ENCODE results near the gene ADTRP.
"Not testable (repeated sequence)": the region's sequence is repeated elsewhere in the genome, so short reads cannot be mapped to it uniquely, and the experiment has no call there.

Gene ADTRP

GRCh38 chr6:11802886-11803590 is 24.4 kb upstream of the ADTRP start:
- DNase-seq: no peak

GRCh38 chr6:11800531-11800930 is 21.9 kb upstream of the ADTRP start:
- not testable (repeated sequence) for DNase-seq

- DNase-seq: no peak
These were observed 19.9 kb upstream of the ADTRP start for GRCh38 chr6:11798538-11798937.

DNA sequence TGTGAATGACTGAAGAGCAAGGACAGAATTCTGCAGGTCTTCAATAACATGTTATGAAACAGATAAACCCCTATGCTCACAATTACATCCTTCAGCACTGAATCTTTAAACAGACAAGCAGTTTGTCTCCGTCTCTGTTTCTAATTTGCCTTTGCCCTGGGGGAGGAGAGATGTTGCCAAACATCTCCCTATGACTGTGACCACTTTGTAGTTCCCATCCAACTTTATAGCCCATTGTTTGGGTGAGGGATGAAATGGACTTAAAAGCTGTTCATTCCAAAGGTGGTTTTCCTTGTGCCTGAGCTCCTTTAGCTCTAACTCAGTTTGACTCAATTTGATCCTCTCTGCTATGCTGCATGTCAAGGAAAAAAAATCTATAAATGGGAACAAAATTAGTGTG is 19.5 kb upstream of the ADTRP start:
- no peak for DNase-seq

DNA sequence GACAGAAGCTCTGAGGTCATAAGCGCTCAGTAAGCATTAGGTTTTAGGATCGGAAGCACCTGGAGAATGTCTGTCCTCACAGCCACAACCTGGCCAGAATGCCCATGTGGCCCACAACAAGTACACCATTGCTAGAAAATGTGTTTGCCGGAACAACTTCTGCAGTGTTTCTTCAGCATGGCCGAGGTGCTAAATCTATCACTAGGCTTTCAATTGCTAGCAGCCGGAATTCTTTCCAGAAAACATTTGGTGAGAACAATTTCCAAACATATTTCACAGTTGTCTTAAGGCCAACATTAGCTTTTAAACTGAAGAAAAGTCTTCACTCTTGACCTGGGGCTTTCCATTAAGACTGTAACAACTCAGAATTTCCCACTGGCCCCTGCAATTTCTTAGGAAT is 18.2 kb upstream of the ADTRP start:
- DNase-seq: no peak

- no peak for DNase-seq
These were observed 16.8 kb upstream of the ADTRP start for GRCh38 chr6:11795403-11795802.

DNA sequence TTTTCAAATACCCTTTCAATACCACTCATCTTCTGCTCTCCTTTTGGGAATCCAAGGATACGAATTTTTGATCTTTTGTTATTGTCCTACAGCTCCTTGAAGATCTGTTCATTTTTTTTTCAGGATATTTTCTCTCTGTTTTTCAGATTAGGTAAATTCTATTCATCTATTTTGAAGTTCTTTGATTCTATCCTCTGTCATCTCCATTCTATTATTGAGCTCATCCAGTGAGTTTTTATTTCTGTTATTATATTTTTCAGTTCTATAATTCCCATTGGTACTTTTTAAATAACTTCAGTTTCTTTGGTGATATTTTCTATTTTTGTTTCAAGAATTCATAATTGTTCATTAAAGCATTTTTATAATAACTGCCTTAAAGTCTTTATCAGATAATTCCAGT is 14.7 kb upstream of the ADTRP start:
- no peak for DNase-seq

- no peak for DNase-seq
These were observed 12.9 kb upstream of the ADTRP start for GRCh38 chr6:11791354-11792107.

- DNase-seq: no peak
These were observed 11.1 kb upstream of the ADTRP start for GRCh38 chr6:11789744-11790143.

- DNase-seq: no peak
These were observed 9.4 kb upstream of the ADTRP start for GRCh38 chr6:11788043-11788442.

- DNase-seq: no peak
These were observed 7.4 kb upstream of the ADTRP start for GRCh38 chr6:11785774-11786579.

DNA sequence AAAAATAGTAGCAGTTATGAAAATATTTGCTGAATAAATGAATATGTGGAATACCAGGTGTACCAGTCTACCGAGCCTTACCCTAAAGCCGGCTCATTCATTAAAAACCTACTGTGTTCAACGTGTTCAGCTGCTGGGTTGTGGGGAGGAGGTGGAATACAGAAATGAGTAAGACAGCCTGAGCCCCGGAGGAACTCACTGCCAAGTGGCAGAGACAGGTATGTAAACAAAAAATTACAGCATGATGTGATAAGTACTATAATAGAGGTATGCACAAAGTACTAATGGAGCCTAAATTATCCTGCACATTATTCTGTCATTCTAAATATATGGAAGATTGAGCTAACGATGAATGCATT is 6.8 kb upstream of the ADTRP start:
- DNase-seq: no peak

DNA sequence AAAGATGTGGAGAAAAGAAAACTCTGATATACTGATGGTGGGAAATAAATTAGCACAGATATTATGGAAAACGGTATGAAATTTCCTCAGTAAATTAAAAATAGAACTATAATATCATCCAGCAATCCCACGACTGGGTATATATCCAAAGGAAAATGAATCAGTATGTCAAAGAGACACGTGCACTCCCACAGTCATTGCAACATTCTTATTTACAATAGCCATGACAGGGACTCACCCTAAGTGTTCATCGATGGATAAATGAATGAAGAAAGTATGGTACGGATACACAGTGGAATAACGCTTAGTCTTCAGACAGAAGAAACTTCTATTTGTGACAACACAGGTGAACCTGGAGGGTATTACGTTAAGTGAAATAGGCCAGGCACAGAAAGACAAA is 5.7 kb upstream of the ADTRP start:
- no peak for DNase-seq

DNA sequence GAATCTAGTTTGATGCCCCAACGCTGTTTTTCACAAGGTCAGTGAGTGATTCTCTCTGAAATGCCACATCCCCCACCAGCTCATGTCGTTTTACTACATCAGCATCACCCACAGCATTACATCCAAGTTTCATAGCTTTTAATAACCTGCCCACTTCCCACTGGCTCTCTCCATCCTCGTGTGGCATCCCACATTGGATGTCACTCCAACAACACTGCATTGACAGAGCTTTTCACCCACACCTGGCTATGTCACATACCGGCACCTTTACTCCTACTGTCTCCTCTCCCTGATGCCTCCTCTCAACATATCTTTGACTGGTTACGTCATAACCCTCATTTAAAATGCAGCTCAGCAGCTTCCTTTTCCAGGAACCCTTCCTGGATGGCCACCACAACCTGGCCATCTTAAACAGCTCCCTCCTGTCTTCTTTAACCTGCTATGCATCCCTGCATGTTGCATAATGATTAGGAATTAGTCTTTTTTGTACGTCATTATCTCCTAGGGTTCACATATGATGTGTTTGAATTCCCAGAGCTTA is 5.0 kb upstream of the ADTRP start:
- DNase-seq: no peak

GRCh38 chr6:11782524-11782923 is 3.9 kb upstream of the ADTRP start:
- DNase-seq: no peak

DNA sequence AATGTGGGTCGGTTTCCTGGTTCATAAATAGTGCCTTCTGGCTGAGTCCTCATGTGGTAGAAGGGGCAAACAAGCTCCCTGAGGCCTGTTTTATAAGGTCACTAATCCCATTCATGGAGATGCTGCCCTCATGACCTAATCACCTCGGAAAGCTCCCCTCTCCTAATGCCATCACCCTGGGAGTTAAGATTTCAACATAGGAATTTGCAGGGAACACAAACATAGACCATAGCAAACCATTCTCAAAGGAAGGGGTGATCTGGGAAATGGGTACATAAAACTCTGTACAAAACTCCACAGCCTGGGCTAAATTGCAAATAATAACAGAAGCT is 1.5 kb upstream of the ADTRP start:
- no peak for DNase-seq

DNA sequence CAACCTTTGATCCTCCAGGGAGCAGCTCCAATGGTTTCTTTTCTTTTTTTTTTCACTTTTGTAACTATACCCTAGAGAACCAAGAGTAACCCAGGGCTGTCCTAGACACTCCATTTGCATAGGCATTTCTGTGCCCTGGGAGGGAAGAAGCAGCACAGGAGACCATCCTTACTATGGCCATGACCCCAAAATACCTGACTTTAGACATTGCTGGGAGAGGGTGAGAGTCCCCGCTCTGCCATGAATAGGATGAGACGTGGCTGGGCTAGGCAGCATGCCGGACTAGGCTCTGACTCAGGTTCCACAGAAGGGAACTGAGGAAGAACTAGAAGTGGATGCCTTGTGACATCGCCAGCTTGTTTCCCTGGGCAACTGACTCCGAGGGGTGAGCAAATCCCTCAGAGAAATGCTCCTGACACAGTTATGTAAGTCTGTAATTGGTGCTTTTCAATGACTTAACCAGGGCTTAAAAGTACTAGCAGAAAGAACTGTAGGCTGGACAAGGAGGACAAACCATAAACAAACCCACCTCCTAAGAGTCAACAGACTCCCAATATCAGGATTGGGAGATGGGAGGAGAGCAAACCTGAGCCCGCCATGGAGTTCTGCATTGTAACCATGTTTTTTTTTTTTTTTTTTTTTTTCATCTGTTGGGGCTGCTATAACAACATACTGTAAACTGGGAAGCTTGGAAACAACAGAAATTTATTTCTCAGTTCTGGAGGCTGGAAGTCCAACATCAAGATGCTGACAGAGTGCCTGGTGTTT is 910 bp upstream of the ADTRP start:
- no peak for DNase-seq

DNA sequence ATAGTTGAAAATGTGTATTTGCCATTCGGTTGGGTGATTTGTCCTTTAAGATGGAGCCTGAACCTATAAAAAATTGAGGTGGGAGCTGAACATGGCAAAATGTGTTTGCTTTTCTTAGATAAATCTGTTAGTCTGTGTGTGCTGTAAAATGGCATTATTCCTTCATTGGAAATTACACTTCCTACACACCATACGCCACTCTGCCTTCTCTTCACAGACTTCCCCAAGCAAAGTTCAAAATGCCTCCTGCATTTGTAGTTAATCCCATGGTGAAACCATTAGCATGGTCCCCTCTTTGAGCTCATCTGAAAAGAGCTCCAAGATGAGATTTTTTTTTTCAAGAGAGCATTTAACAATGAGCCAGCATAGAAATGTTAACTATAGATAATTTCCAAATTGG is 567 bp downstream of the ADTRP start:
- DNase-seq: no peak

DNA sequence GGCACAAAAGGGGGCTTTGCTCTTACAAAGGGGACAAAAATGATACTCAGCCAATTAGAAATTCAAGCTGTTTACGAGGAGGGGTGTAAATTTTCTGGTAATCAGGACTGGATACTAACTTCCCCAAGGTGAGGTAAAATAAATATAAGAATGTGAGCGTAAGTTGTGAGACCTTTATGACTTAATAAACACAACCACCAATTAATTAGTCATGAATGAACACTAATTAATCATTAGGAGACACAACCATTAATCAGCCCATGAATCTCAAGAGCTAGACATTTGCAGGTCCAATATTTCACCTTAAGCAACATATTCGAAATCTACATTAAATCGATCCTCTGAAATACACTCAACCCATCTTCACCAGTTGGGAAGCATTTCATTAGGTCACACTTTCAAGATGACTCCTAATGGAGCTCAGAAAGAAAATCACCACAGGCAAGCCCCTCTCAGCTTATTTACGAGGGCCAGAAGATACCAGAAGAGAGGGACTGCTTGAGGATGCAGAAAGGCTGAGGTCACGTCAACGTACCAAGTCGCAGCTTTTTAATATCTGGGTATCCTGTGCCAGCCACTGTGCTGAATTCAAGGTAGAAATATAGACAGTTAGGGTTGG is 2.7 kb downstream of the ADTRP start:
- no peak for DNase-seq

DNA sequence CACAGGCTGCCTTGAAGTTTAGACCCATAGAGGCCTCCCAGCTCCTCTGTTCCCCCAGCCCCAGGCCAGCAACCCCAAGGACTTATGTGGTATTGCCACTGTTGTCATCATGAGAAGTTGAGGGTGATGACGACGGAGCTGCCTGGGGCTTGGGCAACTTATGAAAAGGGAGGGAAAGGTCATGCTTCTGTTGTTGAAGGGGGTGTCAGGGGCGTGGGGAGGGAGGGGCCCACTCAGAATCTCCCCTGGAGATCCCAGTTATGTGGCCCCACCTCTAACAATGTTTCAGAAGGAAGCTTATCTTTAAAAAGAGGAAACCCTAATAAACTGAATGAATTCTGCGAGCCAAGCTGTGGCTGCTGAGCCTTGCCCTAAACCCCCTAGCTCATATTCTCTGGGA is 4.2 kb downstream of the ADTRP start:
- DNase-seq: no peak

DNA sequence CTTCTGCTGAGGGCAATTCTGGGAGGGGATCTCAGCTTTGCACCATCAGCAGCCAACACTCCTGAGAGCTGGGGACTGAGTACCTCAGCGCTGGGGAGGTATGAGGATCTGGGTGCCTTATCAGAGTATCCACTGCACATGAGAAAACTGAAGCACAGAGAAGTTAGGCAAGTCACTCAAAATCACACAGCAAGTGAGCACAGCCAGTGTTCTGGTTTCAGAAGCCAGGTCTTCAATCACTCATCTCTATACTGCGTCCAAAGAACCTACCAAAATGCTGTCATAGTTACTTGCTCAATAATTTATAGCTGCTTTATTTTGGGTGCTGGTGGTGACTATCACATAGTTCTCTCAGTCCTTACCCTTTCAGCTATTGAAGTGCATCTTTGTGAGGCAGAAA is 5.0 kb downstream of the ADTRP start:
- DNase-seq: no peak

GRCh38 chr6:11773013-11773412 is 5.6 kb downstream of the ADTRP start:
- DNase-seq: no peak
